Suprapubic skin (tissue), 3 donors: ENCODE measurements around the gene DNAH14.

Experiments
- CTCF ChIP-seq, 2 donors: fragments of 200-600 bp in 1 of 2; fragments of 450-650 bp in 1 of 2; sonication (generic) in 1 of 2; IDR thresholded peaks; one replicate each; pipeline ENCODE4 v1.5.1; 2016 to 2019; ENCODE audit warnings: antibody characterized with exemption in 2 of 2, mild to moderate bottlenecking in 1 of 2, moderate library complexity in 1 of 2
- POLR2AphosphoS5 ChIP-seq, 3 donors: sonication (generic); formaldehyde crosslinking; IDR thresholded peaks; one replicate each; pipeline ENCODE4 v1.6.1; 2017; ENCODE audit warnings: antibody characterized with exemption in 3 of 3

GRCh38 chr1:225440380-225441221 is 511.1 kb downstream of the DNAH14 start:
- no peak for TF ChIP-seq CTCF (IDR thresholded peaks at IDR 0.05)
- no peak for TF ChIP-seq POLR2AphosphoS5 (IDR thresholded peaks at IDR 0.05)
